GM19397 (cell line): ENCODE data around the gene RARRES2.
"Not testable (repeated sequence)": the region's sequence is repeated elsewhere in the genome, so short reads cannot be mapped to it uniquely, and the experiment has no call there.

Experiments used
- ATAC-seq: cut with Tn5 transposase; IDR thresholded peaks from one replicate; pipeline ENCODE4 v1.9.1; 2021; ENCODE audit warnings: mild to moderate bottlenecking, moderate library complexity; ENCODE audit not compliant: unreplicated experiment

Gene RARRES2

DNA sequence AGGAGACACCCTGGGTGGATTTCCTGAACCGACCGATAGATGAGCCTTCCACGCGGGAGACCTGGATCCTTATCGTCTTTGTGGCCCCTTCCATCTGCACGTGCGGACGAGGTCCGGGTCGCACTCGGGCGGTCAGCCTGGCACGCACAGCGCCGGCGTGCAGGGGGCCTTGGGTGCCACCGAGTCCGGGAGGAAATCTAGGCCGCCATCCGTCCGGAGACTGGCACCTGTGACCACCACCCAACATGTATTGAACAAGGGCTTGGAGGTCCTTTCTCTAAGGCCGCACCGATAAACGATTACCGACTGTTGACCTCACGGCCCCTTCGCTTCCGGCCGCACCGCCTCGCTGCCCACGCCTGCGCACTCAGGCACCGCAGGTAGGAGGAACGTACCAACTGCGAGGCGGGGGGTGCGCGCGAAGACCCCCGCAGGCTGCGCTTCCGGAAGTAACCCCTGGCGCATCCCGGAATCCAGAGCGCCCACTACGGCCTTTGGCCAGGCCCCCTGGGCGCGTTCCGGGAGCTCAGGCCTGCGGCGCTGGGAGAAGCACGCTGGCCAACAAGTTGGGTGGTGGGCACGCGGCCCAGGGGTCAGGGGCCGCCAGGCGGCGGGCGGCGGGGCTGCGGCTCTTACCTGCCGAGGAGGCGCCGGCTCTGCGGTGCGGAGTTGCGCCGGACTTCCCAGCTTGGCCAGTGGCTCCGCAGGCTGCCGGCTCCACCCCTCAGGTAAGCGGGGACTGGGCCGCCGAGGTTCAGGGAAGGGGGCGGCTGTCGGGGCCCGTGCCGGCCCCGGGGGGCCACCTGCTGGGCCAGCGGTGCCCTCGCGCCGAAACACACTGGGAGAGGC is 18.4 kb downstream of the RARRES2 start, which contains the start of the genes ACTR3C and LRRC61:
ACTR3C (minus strand) TSS at position 713 of the 849 bp plus-strand sequence. CDS start 28,249 bp downstream, outside the sequence.
LRRC61 (plus strand) TSS at position 523 of the 849 bp plus-strand sequence. CDS start 13,507 bp downstream, outside the sequence.
- ATAC-seq, result peak; percentile 66

GRCh38 chr7:150322114-150322832 is 19.2 kb downstream of the RARRES2 start:
- no peak for ATAC-seq

DNA sequence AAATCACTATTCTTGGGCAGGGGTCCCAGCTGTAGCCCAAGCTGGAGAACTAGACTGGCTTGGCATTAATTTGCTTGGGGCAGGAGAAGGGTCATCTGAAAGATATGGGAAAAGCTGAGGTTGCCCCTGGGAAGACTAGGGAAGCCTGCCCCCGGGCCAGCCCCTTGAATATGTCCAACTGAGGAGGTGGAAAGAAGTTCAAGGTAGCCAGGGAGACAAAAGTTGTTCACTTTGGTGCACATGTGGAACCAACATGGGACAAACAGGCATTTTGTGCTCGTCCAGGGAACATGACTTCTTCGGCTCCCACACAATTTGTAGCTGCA is 19.7 kb downstream of the RARRES2 start:
- no peak for ATAC-seq

GRCh38 chr7:150317748-150318444 is 23.5 kb downstream of the RARRES2 start:
- ATAC-seq, result no peak

- not testable (repeated sequence) for ATAC-seq
Observed at GRCh38 chr7:150316987-150317386, 24.4 kb downstream of the RARRES2 start.

DNA sequence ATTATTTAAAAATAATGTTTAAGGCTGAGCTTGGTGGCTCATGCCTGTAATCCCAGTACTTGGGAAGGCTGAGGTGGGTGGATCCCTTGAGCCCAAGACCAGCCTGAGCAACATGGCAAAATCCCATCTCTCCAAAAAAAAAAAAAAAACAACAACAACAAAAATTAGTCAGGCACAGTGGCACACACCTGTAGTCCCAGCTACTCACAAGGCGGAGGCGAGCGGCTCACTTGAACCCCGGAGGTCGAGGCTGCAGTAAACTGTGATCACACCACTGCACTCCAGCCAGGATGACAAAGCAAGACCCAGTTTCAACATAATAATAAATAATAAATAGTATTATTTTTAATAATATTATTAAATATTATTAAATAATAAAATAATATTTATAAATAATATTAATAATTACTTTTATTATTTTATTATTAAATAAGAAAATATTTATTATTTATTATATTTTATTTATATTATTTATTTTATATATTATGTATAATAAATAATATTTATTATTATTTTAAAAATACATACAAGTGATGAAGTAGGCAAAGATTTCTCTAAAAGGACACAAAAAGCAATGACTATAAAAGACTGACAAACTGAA is 26.7 kb downstream of the RARRES2 start:
- ATAC-seq, result no peak

DNA sequence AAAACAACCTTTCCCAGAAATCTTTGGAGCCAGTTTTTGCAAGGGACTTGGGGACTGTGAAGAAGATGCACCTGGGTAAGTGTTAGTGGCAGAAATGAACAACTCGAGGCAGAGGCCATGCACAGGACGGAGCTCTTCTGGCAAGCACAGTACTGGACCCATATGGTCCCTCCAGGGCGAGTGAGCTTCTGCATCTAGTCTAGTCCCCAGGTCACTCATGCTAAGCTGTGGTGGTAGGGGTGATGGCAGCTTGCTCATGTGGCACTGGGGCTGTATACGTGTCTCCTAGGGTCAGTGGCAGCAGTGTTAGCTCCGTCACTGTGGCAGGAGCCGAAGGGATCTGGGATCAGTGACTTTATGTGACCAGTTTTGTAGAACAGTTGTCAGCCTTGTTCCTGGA is 27.6 kb downstream of the RARRES2 start:
- ATAC-seq, result no peak

GRCh38 chr7:150313367-150313809 is 28.0 kb downstream of the RARRES2 start:
- no peak for ATAC-seq

DNA sequence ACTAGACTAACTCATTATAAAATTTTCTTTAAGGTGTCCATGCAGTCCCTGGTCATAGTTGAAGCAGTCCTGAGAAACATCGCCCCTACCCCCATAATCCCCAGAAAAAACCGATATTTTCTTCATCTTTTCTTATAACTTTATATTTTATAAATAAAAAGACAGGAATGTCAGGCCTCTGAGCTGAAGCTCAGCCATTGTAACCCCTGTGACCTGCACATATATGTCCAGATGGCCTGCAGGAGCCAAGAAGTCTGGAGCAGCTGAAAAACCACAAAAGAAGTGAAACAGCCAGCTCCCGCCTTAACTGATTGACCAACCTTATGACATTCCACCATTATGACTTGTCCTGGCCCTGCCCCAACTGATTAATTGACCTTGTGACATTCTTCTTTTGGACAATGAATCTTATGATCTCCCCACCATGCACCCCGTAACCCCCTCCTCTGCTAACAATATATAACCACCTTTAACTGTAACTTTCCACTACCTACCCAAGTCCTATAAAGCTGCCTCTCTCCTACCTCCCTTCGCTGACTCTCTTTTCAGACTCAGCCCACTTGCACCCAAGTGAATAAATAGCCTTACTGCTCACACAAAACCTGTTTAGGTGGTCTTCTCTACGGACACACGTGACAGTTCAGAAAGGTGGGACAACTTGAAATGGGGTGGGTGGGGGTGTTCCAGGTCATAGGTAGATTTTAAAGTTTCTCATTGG is 28.6 kb downstream of the RARRES2 start:
- ATAC-seq, result not testable (repeated sequence)

DNA sequence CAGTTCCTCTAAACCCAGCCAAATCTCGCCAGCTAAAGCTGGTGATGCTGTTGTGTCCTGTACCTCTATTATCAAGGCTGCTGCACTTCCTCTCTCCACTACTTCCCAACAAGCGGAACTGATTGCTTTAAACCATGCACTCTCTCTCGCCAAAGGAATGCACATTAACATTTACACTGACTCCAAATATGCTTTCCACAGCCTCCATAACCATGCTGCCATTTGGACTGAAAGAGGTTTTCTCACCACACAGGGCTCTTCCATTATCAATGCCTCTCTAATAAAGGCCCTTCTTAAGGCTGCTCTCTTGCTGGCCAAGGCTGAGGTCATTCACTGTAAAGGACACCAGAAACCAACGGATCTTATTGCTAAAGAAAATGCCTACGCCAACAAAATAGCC is 29.7 kb downstream of the RARRES2 start:
- ATAC-seq, result no peak

DNA sequence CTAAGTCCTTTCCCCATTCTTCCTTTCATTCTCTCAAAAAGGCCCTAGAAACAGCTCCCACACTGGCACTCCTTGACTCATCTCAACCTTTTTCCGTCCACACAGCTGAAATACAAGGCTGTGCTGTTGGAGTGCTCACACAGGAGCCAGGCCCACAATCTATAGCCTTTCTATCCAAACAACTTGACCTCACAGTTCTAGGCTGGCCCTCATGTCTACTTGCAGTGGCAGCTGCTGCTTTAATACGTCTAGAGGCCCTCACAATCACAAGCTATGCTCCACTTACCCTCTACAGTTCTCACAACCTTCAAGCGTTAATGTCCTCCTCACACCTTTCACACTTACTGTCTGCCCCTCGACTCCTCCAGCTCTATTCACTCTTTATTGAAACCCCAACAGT is 30.3 kb downstream of the RARRES2 start:
- ATAC-seq, result no peak

DNA sequence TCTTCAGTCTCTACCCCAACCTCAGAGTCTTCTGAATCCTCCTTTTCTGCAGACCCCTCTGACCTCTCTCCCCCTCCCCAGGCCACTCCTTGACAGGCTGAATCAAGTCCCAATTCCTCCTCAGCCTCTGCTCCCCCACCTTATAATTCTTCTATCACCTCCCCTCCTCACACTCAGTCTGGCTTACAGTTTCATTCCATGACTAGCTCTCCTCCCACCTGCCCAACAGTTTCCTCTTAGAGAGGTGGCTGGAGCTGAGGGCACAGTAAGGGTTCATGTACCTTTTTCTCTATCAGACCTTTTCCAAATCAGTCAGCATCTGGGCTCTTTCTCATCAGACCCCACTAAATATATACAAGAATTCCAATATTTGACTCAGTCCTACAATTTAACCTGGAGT is 32.9 kb downstream of the RARRES2 start:
- ATAC-seq, result no peak

DNA sequence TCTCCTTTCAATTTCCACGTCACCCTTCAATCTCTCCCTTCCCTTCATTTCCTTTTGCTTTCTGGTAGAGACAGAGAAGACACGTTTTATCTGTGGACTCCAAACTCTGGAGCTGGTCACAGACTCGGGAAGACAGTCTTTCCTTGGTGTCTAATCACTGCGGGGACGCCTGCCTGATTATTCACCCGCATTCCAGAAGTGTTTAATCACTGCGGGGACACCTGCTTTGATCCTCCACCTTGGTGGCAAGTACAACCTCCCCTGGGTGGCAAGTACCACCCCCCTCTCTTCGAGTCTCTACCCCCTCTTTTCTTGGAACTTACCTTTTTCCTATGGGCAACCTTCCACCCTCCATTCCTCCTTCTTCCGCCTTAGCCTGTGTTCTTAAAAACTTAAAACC is 33.5 kb downstream of the RARRES2 start:
- no peak for ATAC-seq

- no peak for ATAC-seq
Observed at GRCh38 chr7:150307129-150307528, 34.3 kb downstream of the RARRES2 start.

- ATAC-seq, result not testable (repeated sequence)
Observed at GRCh38 chr7:150306377-150306776, 35.1 kb downstream of the RARRES2 start.

DNA sequence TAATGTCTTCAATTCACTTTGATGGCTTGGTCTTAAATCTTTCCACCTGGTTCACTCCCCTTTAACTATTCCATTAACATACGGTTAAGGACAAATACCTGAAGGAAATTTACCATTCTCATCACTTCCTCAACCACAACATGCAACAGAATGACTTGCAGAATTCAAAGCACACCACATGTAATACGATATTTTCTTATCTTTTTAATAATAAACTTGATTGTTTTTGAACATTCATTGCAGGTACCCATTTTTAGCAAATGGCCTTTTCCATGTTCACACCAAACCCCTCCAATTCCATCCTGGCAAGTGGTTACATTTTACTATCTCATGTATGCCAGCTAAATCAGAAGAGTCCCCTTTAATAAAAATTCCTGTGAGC is 35.5 kb downstream of the RARRES2 start:
- not testable (repeated sequence) for ATAC-seq

- ATAC-seq, result not testable (repeated sequence)
Observed at GRCh38 chr7:150305259-150305902, 36.0 kb downstream of the RARRES2 start.

- not testable (repeated sequence) for ATAC-seq
Observed at GRCh38 chr7:150304499-150305258, 36.8 kb downstream of the RARRES2 start.

DNA sequence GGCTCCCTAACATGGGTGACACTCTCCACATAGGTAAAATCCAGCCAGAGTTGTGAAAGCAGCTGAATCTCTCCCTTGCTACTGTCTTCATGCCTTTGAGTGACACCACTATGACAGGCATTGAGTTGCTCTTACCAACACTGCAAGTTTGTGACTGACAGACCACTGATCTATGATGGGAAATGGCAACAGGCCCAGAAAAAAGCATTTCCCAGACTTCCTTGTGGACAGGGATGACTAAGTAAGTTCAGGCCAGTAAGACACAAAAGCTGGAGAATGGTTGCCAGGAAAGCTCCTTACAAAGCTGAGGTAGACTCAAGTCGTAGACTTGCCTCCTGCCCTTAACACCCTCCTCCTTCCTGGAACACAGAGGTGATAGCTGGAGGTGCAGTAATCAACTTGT is 38.5 kb downstream of the RARRES2 start:
- ATAC-seq, result not testable (repeated sequence)
